SHP77 treated with DMSO at 0.1 percent for 48 hours (cell line): ENCODE results near the gene RHD.
"Not testable (repeated sequence)": the region's sequence is repeated elsewhere in the genome, so short reads cannot be mapped to it uniquely, and the experiment has no call there.

ENCODE experiments used
- DNase-seq: peaks from one replicate; lab custom pipeline; 2025; lab: John Stamatoyannopoulos, UW

RHD gene

GRCh38 chr1:25356441-25356840, 84.1 kb downstream of the RHD start:
- DNase-seq, result no peak

GRCh38 chr1:25356848-25357247, 84.5 kb downstream of the RHD start:
- DNase-seq, result no peak

- DNase-seq, result no peak
These were observed 88.6 kb downstream of the RHD start for GRCh38 chr1:25360596-25361581.

- no peak for DNase-seq
These were observed 89.6 kb downstream of the RHD start for GRCh38 chr1:25361901-25362300.

GRCh38 chr1:25362634-25363559, 90.6 kb downstream of the RHD start:
- not testable (repeated sequence) for DNase-seq

- DNase-seq, result no peak
These were observed 96.9 kb downstream of the RHD start for GRCh38 chr1:25369241-25369640.

- not testable (repeated sequence) for DNase-seq
These were observed 97.5 kb downstream of the RHD start for GRCh38 chr1:25369691-25370271.

- DNase-seq, result not testable (repeated sequence)
These were observed 99.4 kb downstream of the RHD start for GRCh38 chr1:25371757-25372156.

GRCh38 chr1:25378367-25378766, 106.1 kb downstream of the RHD start:
- not testable (repeated sequence) for DNase-seq
